GM19023 (cell line): ENCODE measurements around the gene MYO9A.
"Not testable (repeated sequence)": the region's sequence is repeated elsewhere in the genome, so short reads cannot be mapped to it uniquely, and the experiment has no call there.

Experiments
- ATAC-seq: cut with Tn5 transposase; IDR thresholded peaks from one replicate; pipeline ENCODE4 v1.9.1; 2021; ENCODE audit warnings: mild to moderate bottlenecking, moderate library complexity; ENCODE audit not compliant: unreplicated experiment

MYO9A gene

GRCh38 chr15:72044956-72045355, 73.0 kb downstream of the MYO9A start:
- no peak for ATAC-seq

- no peak for ATAC-seq
These were observed 75.1 kb downstream of the MYO9A start for GRCh38 chr15:72042865-72043264.

- ATAC-seq, result no peak
These were observed 75.9 kb downstream of the MYO9A start for GRCh38 chr15:72042054-72042453.

GRCh38 chr15:72037321-72037720, 80.6 kb downstream of the MYO9A start:
- ATAC-seq, result no peak

GRCh38 chr15:72034859-72035650, 82.9 kb downstream of the MYO9A start:
- ATAC-seq, result no peak

GRCh38 chr15:72034351-72034750, 83.6 kb downstream of the MYO9A start:
- ATAC-seq, result no peak

- ATAC-seq, result no peak
These were observed 84.2 kb downstream of the MYO9A start for GRCh38 chr15:72033711-72034110.

GRCh38 chr15:72033285-72033684, 84.7 kb downstream of the MYO9A start:
- no peak for ATAC-seq

- ATAC-seq, result no peak
These were observed 96.3 kb downstream of the MYO9A start for GRCh38 chr15:72021604-72022003.

- ATAC-seq, result no peak
These were observed 97.2 kb downstream of the MYO9A start for GRCh38 chr15:72020799-72021198.

- not testable (repeated sequence) for ATAC-seq
These were observed 103.4 kb downstream of the MYO9A start for GRCh38 chr15:72014555-72014954.

GRCh38 chr15:72013703-72014102, 104.2 kb downstream of the MYO9A start:
- ATAC-seq, result no peak

- no peak for ATAC-seq
These were observed 106.5 kb downstream of the MYO9A start for GRCh38 chr15:72011302-72011942.

- no peak for ATAC-seq
These were observed 108.7 kb downstream of the MYO9A start for GRCh38 chr15:72009222-72009621.

- no peak for ATAC-seq
These were observed 111.6 kb downstream of the MYO9A start for GRCh38 chr15:72006382-72006781.

GRCh38 chr15:72005483-72005882, 112.5 kb downstream of the MYO9A start:
- ATAC-seq, result no peak

- ATAC-seq, result no peak
These were observed 118.1 kb downstream of the MYO9A start for GRCh38 chr15:71999807-72000206.

- not testable (repeated sequence) for ATAC-seq
These were observed 119.2 kb downstream of the MYO9A start for GRCh38 chr15:71998717-71999116.

- no peak for ATAC-seq
These were observed 120.3 kb downstream of the MYO9A start for GRCh38 chr15:71997691-71998090.

- no peak for ATAC-seq
These were observed 142.2 kb downstream of the MYO9A start for GRCh38 chr15:71975816-71976150.

GRCh38 chr15:71974211-71974610, 143.7 kb downstream of the MYO9A start:
- ATAC-seq, result no peak

- ATAC-seq, result no peak
These were observed 144.6 kb downstream of the MYO9A start for GRCh38 chr15:71973366-71973765.

- no peak for ATAC-seq
These were observed 146.0 kb downstream of the MYO9A start for GRCh38 chr15:71971905-71972304.
